G401 (cell line): ENCODE measurements around the gene LRRC8D. TPM values are rescaled to one million over a fixed set of nuclear protein-coding genes. Genes with fewer than 3 reads are reported as not detected.

ENCODE experiments used
- DNase-seq: peaks from one replicate; pipeline ENCODE4 v3.0.0-alpha.2; 2015; ENCODE audit warnings: low spot score
- in situ Hi-C: cut with HindIII; loops from 2 replicates; pipeline ENCODE4 v1.10.0; 2016; ENCODE audit warnings: low sequenced_read_pairs, mixed read lengths
- total RNA-seq: library from RNA; depleted of rRNA; stranded (reverse); fragments of >200 nt; shearing (Covaris generic); gene quantifications from 2 replicates; pipeline ENCODE4 v1.2.3, GENCODE V29; 2014

Gene LRRC8D
- total RNA-seq, 1 experiment from 2014 or later: 57.1 TPM

GRCh38 chr1:89887713-89888112 is 66.9 kb downstream of the LRRC8D start:
- DNase-seq: no peak
- in situ Hi-C loops: no loop called here

DNA sequence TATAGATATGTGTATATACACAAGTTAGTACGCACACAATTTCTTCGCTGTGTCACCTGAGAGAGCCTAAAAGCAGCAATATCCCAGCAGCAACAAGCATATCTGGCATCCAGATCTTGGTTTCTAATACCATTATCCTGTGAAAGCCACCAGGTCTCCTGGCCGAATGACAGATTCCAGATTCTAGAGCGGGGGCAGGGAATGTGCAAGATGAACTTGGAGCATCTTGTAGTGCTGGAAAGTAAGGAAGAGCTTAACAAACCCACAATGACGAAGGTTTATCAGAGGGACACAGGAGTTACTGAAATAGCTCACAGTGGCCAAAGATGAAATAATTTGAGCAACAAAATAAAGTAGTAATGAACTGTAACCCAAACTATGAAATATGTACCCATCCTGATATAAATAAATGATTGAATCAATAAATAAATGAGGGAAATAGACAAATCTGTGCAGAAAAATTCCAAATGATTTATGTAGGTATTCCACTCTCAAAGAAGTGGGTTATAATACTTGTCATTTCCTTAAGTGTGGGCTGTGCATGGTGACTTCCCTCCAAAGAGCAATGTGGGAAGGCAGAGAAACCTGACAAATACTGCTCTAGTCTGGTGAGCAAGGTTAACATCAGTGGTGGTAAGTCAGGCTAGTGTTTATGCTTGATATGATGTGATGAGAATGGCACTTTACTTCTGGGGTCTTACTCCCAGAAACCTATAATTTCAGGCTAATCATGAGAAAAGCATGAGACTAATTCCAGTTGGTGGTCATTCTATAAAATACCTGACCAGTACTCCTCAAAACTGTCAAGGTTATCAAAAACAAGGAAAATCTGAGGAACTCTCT is 67.9 kb downstream of the LRRC8D start:
- in situ Hi-C loops: no loop called here
- no peak for DNase-seq

GRCh38 chr1:89889323-89889615 is 68.4 kb downstream of the LRRC8D start:
- in situ Hi-C loops: no loop called here
- no peak for DNase-seq

DNA sequence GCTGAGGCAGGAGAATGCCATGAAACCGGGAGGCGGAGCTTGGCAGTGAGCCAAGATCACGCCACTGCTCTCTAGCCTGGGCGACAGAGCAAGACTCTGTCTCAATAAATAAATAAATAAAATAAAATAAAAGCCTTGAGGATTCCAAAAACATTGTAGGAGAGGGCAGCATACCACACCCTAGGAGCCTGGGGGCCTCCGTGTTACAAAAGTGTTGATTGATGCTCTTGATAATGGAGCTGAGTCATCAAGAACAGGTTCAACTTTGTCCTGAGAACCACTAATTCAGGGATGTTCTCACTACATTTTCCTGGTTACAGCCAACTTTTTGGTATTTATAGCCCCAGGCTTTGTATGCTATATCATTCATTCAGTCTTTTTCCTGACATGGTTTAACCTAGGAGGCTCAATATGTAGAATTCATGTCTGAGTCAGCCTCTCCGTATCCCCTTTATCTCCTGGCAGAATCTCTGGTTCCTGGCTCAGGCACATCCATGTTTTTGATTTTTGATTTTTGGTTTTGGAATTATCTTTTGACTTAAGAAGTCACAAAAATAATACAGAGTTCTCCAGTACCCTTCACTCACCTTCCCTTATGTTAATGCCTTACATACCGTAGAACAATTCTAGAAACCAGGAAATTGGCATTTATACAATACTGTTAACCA is 69.4 kb downstream of the LRRC8D start:
- in situ Hi-C loops: no loop called here
- no peak for DNase-seq

GRCh38 chr1:89892816-89893215 is 72.0 kb downstream of the LRRC8D start:
- DNase-seq: no peak
- in situ Hi-C loops: no loop called here

GRCh38 chr1:89894210-89895201 is 73.7 kb downstream of the LRRC8D start:
- DNase-seq: no peak
- in situ Hi-C loops: no loop called here

DNA sequence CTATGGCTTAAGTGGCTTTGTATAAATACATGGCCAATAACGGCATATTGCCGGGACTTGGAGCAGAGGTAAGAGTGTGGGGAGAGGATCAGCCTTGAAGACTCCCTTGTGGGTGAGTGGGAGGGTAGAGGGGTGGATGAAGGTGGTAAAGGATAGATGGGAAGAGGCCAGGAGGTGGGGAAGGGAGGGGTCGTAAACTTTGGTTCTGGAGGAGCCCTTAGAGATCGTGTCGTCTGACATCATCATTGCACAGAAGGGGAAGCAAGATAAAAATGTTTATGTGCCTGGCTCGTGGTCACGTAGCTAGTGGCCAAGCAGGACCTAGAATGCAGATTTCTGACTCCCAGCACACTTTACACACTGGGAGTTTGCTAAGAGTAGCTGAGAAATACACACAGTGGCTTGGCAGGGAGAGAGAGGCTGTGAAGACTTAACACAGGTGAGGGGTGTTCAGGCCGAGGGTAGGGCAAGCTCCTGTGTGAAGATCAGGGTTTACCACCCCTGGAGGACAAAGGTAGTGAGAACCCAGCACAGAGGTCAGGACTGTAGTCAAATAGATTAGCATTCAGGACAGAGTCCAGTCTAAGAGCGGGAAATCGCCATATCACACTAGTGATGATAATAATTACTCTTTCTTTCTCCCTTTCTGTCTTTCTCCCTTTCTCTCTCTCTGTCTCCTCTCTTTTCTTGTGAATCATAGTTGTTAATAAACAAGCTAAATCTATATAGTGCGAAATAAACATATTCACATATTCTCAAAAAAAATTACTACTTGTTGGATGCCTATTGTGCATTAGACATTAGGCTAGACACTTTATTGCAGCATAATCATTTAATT is 75.5 kb downstream of the LRRC8D start:
- in situ Hi-C loops: no loop called here
- no peak for DNase-seq

DNA sequence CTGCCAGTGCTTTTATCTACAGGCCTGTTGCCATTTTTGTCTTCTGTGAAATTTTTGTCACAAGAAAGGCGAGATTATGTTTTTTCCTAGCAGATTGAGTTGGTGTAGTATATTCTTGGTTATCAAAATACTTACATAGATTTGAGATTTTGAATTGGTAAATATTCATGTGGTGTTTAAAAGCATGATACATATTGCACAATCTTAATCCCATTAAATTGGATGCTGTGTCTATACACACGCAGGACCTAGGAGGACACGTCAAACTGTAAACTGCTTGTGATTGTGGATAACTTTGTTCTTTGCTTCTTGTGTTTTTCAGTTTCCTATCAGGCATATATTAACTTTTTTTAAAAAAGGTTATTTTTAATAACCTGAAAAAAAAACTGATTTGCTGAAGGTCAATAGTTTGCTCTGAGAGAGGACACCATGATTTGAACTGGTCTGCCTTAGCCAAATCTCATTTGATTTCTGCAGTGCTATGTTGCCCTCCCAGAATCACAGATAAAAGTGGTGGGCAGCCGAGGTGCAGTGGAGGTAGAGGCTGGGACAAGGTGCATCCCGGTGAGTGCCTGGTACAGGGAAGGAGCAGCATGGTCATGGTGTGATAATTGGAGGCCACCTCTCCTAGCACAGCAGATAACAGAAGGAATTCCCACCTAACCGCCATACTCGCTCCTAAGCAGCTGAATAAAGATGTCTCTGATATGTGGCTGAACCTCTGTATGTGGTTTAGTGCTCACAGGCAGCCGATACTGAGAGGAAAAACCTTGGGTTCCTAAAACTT is 76.7 kb downstream of the LRRC8D start:
- DNase-seq: no peak
- in situ Hi-C loops: no loop called here

GRCh38 chr1:89898150-89898549 is 77.3 kb downstream of the LRRC8D start:
- in situ Hi-C loops: no loop called here
- no peak for DNase-seq

- in situ Hi-C loops: no loop called here
- no peak for DNase-seq
Measured at GRCh38 chr1:89898695-89899470, 78.1 kb downstream of the LRRC8D start.

GRCh38 chr1:89900323-89900722 is 79.5 kb downstream of the LRRC8D start:
- in situ Hi-C loops: no loop called here
- no peak for DNase-seq

DNA sequence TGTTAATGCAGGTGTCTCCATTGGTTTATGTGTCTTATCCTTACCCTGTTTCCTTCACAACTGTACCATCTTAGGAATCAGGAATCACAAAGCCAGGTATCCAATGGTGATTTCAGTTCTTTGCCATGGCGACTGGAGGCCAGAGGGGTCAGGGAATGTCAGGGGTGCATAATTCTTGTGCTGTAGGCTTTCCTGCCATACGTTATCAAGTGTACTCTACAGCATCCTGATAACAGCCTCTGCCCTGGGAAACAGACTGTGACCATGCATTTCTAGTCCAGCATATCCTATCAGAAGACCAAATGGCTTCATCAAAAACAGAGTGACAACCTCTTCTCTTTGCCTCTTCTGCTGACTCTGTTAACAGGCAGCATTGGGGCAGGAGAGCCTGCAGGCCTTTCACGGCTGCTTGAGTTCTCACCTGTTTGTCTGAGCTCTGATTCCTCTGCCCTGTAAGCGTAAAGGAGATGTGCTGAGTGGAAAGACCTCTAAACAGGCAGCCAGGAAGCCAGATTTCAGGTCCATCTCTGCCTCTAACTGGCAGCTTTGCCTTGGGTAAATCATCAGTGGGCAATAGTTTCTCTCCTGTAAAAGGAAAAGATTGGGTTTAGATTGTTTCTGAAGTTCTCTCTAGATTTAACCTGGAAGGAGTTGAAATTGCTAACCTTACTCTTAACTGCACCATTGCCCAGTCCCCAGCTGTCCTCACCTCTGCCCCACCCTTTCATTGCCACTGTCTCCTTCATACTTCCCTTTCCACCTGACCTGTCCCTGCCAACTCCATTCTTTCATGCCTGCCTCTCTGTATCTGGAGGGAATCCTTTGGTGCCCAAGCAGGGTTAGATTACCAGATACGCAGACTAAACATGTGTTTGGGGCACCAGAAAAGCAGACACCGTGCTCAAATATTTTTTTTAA is 80.2 kb downstream of the LRRC8D start:
- no peak for DNase-seq
- in situ Hi-C loops: no loop called here

- in situ Hi-C loops: no loop called here
Measured at GRCh38 chr1:89901957-89902669, 81.3 kb downstream of the LRRC8D start.

GRCh38 chr1:89903550-89903949 is 82.7 kb downstream of the LRRC8D start:
- in situ Hi-C loops: no loop called here
- no peak for DNase-seq

More at GRCh38 chr1:89901957-89902669, 81.3 kb downstream of the LRRC8D start:
- DNase-seq: no peak

DNA sequence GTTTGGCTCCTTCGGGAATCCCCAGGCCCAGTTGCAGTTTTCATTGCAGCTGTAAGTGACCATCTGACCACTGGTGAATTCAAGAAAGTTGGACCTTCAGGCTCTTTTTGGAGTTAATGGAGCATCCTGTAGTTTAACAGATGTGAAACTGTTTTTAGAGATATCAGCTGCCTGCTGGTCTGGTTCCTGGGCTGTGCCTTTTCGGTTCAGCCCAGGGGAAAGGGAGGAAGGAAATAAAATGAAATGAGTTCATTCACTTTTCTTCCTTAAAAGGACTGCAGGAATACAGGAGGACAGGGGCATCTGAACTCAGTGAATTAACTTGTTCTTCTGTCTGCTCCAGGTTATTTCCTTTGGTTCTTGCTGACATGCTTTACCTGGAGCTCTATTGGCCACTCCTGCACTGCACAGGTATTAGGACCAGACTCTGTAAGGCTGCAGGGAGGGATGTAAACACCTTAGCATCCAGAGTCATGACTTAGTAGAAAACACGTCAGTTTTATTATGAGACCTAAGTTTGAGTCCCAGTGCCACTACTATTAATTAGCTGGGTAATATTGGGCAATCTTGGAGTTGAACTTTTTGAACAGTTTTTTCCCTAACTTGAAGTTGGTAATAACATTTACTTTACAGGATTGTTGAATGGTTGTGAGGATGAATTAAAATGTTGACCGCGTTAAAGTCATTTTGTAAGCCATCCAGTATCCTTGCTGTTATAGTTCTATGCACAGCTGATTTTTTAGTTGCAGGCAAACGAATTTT is 83.6 kb downstream of the LRRC8D start:
- in situ Hi-C loops: no loop called here
- no peak for DNase-seq
